ENCODE data around the gene RNF151.

Gene RNF151

GRCh38 chr16:1999866-2000514, 33.3 kb downstream of the RNF151 start:
- Histone ChIP-seq H4K20me1 (ENCODE audit: insufficient read depth, low read length) (peaks cover 20% of the 10 kb centered on the region), H3K4me2 (ENCODE audit: low read length) (no peak overlapping the region), H3K79me2 (ENCODE audit: low read length) (peaks cover 23% of the 10 kb centered on the region), H3K9me3 (ENCODE audit: insufficient read depth, low read length) (no peaks in the 10 kb centered on the region), H3K27ac (ENCODE audit: low read length) (no peak overlapping the region), H3K36me3 (replicated peaks; ENCODE audit: low read depth, low read length) (peaks cover 38% of the 10 kb centered on the region), H3K4me1 (ENCODE audit: low read length) (peaks cover 8% of the 10 kb centered on the region; the same call in 1 of the 2 replicates), H2AFZ (ENCODE audit: low read depth, low read length) (no peak overlapping the region), H3K4me3 (ENCODE audit: low read length) (no peak overlapping the region), H3K27me3 (ENCODE audit: low read depth, low read length) (no peaks in the 10 kb centered on the region), H3K9ac (ENCODE audit: low read length) (no peak overlapping the region)
- TF ChIP-seq CTCF (IDR thresholded peaks at IDR 0.05; ENCODE audit: low read depth, low read length) (no peak), EZH2phosphoT487 (IDR thresholded peaks at IDR 0.05; ENCODE audit: low read depth) (no peak)

GRCh38 chr16:2001035-2001434, 34.4 kb downstream of the RNF151 start:
- Histone ChIP-seq H3K9ac (ENCODE audit: low read length) (no peak overlapping the region), H3K9me3 (ENCODE audit: insufficient read depth, low read length) (no peaks in the 10 kb centered on the region), H2AFZ (ENCODE audit: low read depth, low read length) (no peak overlapping the region), H3K4me2 (ENCODE audit: low read length) (no peak overlapping the region), H3K4me1 (ENCODE audit: low read length) (peaks cover 8% of the 10 kb centered on the region; the same call in 1 of the 2 replicates), H3K79me2 (ENCODE audit: low read length) (peaks cover 33% of the 10 kb centered on the region), H3K27ac (ENCODE audit: low read length) (no peak overlapping the region), H4K20me1 (ENCODE audit: insufficient read depth, low read length) (peaks cover 30% of the 10 kb centered on the region), H3K36me3 (replicated peaks; ENCODE audit: low read depth, low read length) (peaks cover 34% of the 10 kb centered on the region), H3K27me3 (ENCODE audit: low read depth, low read length) (no peaks in the 10 kb centered on the region), H3K4me3 (ENCODE audit: low read length) (no peak overlapping the region)
- TF ChIP-seq CTCF (IDR thresholded peaks at IDR 0.05; ENCODE audit: low read depth, low read length) (no peak), EZH2phosphoT487 (IDR thresholded peaks at IDR 0.05; ENCODE audit: low read depth) (no peak)

- no peak overlapping the region for H3K4me2 ChIP-seq (ENCODE audit: low read length)
- H3K9me3 ChIP-seq (ENCODE audit: insufficient read depth, low read length): no peaks in the 10 kb centered on the region
- no peak overlapping the region for H3K9ac ChIP-seq (ENCODE audit: low read length)
- H3K36me3 ChIP-seq (replicated peaks; ENCODE audit: low read depth, low read length): peaks cover 34% of the 10 kb centered on the region
- no peak for TF ChIP-seq CTCF (IDR thresholded peaks at IDR 0.05; ENCODE audit: low read depth, low read length)
- no peak for TF ChIP-seq EZH2phosphoT487 (IDR thresholded peaks at IDR 0.05; ENCODE audit: low read depth)
- H3K4me1 ChIP-seq (ENCODE audit: low read length): peaks cover 8% of the 10 kb centered on the region; the same call in 1 of the 2 replicates
- H2AFZ ChIP-seq (ENCODE audit: low read depth, low read length): no peak overlapping the region
- peaks cover 37% of the 10 kb centered on the region for H4K20me1 ChIP-seq (ENCODE audit: insufficient read depth, low read length)
- H3K79me2 ChIP-seq (ENCODE audit: low read length): peaks cover 40% of the 10 kb centered on the region
- H3K4me3 ChIP-seq (ENCODE audit: low read length): no peak overlapping the region
- H3K27me3 ChIP-seq (ENCODE audit: low read depth, low read length): no peaks in the 10 kb centered on the region
- no peak overlapping the region for H3K27ac ChIP-seq (ENCODE audit: low read length)
Observed at GRCh38 chr16:2001456-2002355, 35.0 kb downstream of the RNF151 start.

Measured in OCI-LY3 (cell line).